ENCODE results near the gene RIPOR2. TPM values are rescaled to one million over a fixed set of nuclear protein-coding genes. Genes with fewer than 3 reads are reported as not detected.
"Not testable (repeated sequence)": the region's sequence is repeated elsewhere in the genome, so short reads cannot be mapped to it uniquely, and the experiment has no call there.

RIPOR2 gene
- total RNA-seq, 1 experiment from 2014 or later = 0.47 TPM

DNA sequence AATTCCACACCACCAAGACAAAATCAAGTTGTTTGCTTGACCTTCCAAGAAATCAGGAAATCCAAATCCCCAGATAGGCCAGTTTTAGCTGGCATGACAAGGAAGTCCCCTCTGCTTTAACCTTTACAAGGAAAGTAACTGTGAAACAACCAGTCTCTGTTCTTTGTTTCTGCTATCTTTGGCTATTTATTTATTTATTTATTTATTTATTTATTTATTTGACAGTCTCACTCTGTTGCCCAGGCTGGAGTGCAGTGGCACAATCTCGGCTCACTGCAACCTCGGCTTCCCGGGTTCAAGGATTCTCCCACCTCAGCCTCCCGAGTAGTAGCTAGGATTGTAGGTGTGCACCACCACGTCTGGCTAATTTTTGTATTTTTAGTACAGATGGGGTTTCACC, 175.6 kb downstream of the RIPOR2 start:
- intact Hi-C loops (cut with micrococcal nuclease; ENCODE audit: unreplicated experiment) = no loop called here
- no peaks in the 10 kb centered on the region for H3K36me3 Mint-ChIP-seq (ENCODE audit: insufficient read depth, unreplicated experiment)
- CTCF ChIA-PET = interaction anchor here (1.4 kb wide), 2 partner anchors 17 to 176 kb away, joined by 4 to 6 read pairs; no protein-coding TSS in a partner anchor
- peaks cover 21% of the 10 kb centered on the region for H3K4me1 Mint-ChIP-seq (ENCODE audit: low read depth, unreplicated experiment)
- no peaks in the 10 kb centered on the region for H3K27me3 Mint-ChIP-seq (ENCODE audit: unreplicated experiment)
- no TSS peak for BruUV-seq (replicated peaks)
- no peak overlapping the region for H3K27ac Mint-ChIP-seq (ENCODE audit: unreplicated experiment)
- TF ChIP-seq, protein P1, sequence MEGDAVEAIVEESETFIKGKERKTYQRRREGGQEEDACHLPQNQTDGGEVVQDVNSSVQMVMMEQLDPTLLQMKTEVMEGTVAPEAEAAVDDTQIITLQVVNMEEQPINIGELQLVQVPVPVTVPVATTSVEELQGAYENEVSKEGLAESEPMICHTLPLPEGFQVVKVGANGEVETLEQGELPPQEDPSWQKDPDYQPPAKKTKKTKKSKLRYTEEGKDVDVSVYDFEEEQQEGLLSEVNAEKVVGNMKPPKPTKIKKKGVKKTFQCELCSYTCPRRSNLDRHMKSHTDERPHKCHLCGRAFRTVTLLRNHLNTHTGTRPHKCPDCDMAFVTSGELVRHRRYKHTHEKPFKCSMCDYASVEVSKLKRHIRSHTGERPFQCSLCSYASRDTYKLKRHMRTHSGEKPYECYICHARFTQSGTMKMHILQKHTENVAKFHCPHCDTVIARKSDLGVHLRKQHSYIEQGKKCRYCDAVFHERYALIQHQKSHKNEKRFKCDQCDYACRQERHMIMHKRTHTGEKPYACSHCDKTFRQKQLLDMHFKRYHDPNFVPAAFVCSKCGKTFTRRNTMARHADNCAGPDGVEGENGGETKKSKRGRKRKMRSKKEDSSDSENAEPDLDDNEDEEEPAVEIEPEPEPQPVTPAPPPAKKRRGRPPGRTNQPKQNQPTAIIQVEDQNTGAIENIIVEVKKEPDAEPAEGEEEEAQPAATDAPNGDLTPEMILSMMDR (IDR thresholded peaks at IDR 0.05; ENCODE audit: unreplicated experiment) = no peak
- no peak for DNase-seq
- H3K9me3 Mint-ChIP-seq (ENCODE audit: low read depth, unreplicated experiment) = no peaks in the 10 kb centered on the region
- no peak overlapping the region for H3K4me3 Mint-ChIP-seq (ENCODE audit: low read depth, unreplicated experiment)

GRCh38 chr6:24759718-24760117, 176.0 kb downstream of the RIPOR2 start:
- peaks cover 16% of the 10 kb centered on the region for H3K4me1 Mint-ChIP-seq (ENCODE audit: low read depth, unreplicated experiment)
- intact Hi-C loops (cut with micrococcal nuclease; ENCODE audit: unreplicated experiment) = no loop called here
- DNase-seq = no peak
- no peaks in the 10 kb centered on the region for H3K9me3 Mint-ChIP-seq (ENCODE audit: low read depth, unreplicated experiment)
- no peaks in the 10 kb centered on the region for H3K27me3 Mint-ChIP-seq (ENCODE audit: unreplicated experiment)
- no peaks in the 10 kb centered on the region for H3K36me3 Mint-ChIP-seq (ENCODE audit: insufficient read depth, unreplicated experiment)
- no peak overlapping the region for H3K4me3 Mint-ChIP-seq (ENCODE audit: low read depth, unreplicated experiment)
- CTCF ChIA-PET = interaction anchor here (0.7 to 1.4 kb wide), 2 partner anchors 17 to 74 kb away, joined by 3 to 4 read pairs; no protein-coding TSS in a partner anchor
- TF ChIP-seq, protein P1 (IDR thresholded peaks at IDR 0.05; ENCODE audit: unreplicated experiment) = no peak
- no TSS peak for BruUV-seq (replicated peaks)
- no peak overlapping the region for H3K27ac Mint-ChIP-seq (ENCODE audit: unreplicated experiment)

DNA sequence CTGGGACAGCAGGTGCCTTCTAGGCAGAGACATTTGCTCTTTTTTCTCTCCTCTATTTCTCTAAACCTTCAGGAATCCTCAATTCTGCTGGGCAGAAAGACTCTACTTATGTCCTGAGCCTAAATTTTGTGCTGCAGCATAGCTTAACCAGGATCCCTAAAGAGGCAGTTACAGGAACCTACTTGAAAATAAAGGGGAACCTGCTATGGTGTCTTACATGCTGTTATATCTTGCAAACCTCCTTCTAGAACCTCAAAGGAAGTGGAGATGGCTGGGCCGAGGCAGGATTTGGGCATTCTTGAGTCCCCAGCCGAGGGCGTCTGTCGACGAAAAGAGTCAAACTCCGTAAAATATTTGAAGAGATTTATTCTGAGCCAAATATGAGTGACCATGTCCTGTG, 178.1 kb downstream of the RIPOR2 start:
- no peak for DNase-seq
- peaks cover 15% of the 10 kb centered on the region for H3K4me1 Mint-ChIP-seq (ENCODE audit: low read depth, unreplicated experiment)
- intact Hi-C loops (cut with micrococcal nuclease; ENCODE audit: unreplicated experiment) = no loop called here

GRCh38 chr6:24755279-24755678, 180.5 kb downstream of the RIPOR2 start:
- no TSS peak for BruUV-seq (replicated peaks)
- no peak overlapping the region for H3K4me3 Mint-ChIP-seq (ENCODE audit: low read depth, unreplicated experiment)
- H3K36me3 Mint-ChIP-seq (ENCODE audit: insufficient read depth, unreplicated experiment) = peaks cover 4% of the 10 kb centered on the region
- H3K27ac Mint-ChIP-seq (ENCODE audit: unreplicated experiment) = no peak overlapping the region
- DNase-seq = no peak
- H3K4me1 Mint-ChIP-seq (ENCODE audit: low read depth, unreplicated experiment) = peaks cover 20% of the 10 kb centered on the region
- CTCF ChIA-PET = interaction anchor here (0.5 kb wide), 1 partner anchor 36 kb away, joined by 3 read pairs; the partner anchor contains the start of gene C6orf62
- H3K9me3 Mint-ChIP-seq (ENCODE audit: low read depth, unreplicated experiment) = peaks cover 10% of the 10 kb centered on the region
- TF ChIP-seq, protein P1 (IDR thresholded peaks at IDR 0.05; ENCODE audit: unreplicated experiment) = no peak
- no peaks in the 10 kb centered on the region for H3K27me3 Mint-ChIP-seq (ENCODE audit: unreplicated experiment)
- intact Hi-C loops (cut with micrococcal nuclease; ENCODE audit: unreplicated experiment) = no loop called here

More for the DNA sequence above, 178.1 kb downstream of the RIPOR2 start:
- CTCF ChIA-PET = interaction anchor here (1.6 kb wide), 1 partner anchor 40 kb away, joined by 3 read pairs; no protein-coding TSS in a partner anchor
- Mint-ChIP-seq H3K4me3 (ENCODE audit: low read depth, unreplicated experiment) (no peak overlapping the region), H3K27ac (ENCODE audit: unreplicated experiment) (no peak overlapping the region), H3K36me3 (ENCODE audit: insufficient read depth, unreplicated experiment) (peaks cover 4% of the 10 kb centered on the region), H3K9me3 (ENCODE audit: low read depth, unreplicated experiment) (peaks cover 7% of the 10 kb centered on the region), H3K27me3 (ENCODE audit: unreplicated experiment) (no peaks in the 10 kb centered on the region)
- BruUV-seq (replicated peaks) = no TSS peak
- TF ChIP-seq, protein P1 (IDR thresholded peaks at IDR 0.05; ENCODE audit: unreplicated experiment) = no peak

DNA sequence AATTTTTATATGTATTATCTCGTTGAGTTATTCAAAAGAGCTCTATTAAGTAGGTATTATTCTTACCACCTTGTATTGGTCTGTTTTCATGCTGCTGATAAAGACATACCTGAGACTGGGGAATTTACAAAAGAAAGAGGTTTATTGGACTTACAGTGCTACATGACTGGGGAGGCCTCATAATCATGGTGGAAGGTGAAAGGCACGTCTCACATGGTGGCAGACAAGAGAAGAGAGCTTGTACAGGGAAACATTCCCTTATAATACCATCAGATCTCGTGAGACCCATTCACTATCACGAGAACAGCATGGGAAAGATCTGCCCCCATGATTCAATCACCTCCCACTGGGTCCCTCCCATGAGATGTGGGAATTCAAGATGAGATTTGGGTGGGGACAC, 181.4 kb downstream of the RIPOR2 start:
- peaks cover 20% of the 10 kb centered on the region for H3K4me1 Mint-ChIP-seq (ENCODE audit: low read depth, unreplicated experiment)
- DNase-seq; H3K36me3 Mint-ChIP-seq (ENCODE audit: insufficient read depth, unreplicated experiment); intact Hi-C loops (cut with micrococcal nuclease; ENCODE audit: unreplicated experiment); H3K4me3 Mint-ChIP-seq (ENCODE audit: low read depth, unreplicated experiment); BruUV-seq (replicated peaks); H3K27me3 Mint-ChIP-seq (ENCODE audit: unreplicated experiment); H3K27ac Mint-ChIP-seq (ENCODE audit: unreplicated experiment): not testable (repeated sequence)
- peaks cover 10% of the 10 kb centered on the region for H3K9me3 Mint-ChIP-seq (ENCODE audit: low read depth, unreplicated experiment)
- CTCF ChIA-PET = interaction anchor here (2.0 kb wide), 1 partner anchor 11 kb away, joined by 13 read pairs; no protein-coding TSS in a partner anchor
